HL-60 (cell line): Measurements from ENCODE around the gene VIPAS39.

Source experiments
- CTCF ChIP-seq: IDR thresholded peaks from one replicate; pipeline ENCODE4 v1.5.1; 2011; ENCODE audit warnings: low read length, control low read depth, inconsistent platforms; ENCODE audit not compliant: insufficient read depth
- POLR2AphosphoS5 ChIP-seq: IDR thresholded peaks from 2 replicates; pipeline ENCODE4 v1.6.1; 2012; ENCODE audit warnings: low read depth
- REST ChIP-seq: IDR thresholded peaks from 2 replicates; pipeline ENCODE4 v1.6.1; 2012; ENCODE audit warnings: low read depth; ENCODE audit not compliant: insufficient replicate concordance

GRCh38 chr14:77406718-77407117 is 50.7 kb downstream of the VIPAS39 start:
- no peak for TF ChIP-seq CTCF
- no peak for TF ChIP-seq POLR2AphosphoS5
- TF ChIP-seq REST: no peak
